HG02623 (cell line): ENCODE results near the gene CEACAM7.
"Not testable (repeated sequence)": the region's sequence is repeated elsewhere in the genome, so short reads cannot be mapped to it uniquely, and the experiment has no call there.

Source experiments
- ATAC-seq: cut with Tn5 transposase; IDR thresholded peaks from one replicate; pipeline ENCODE4 v1.9.1; 2021; ENCODE audit warnings: moderate library complexity; ENCODE audit not compliant: unreplicated experiment

CEACAM7 gene

GRCh38 chr19:41688098-41688497 lies at the start of gene CEACAM7:
Gene CEACAM7, minus strand, starts transcription at chr19:41688270. Its CDS starts 105 bp downstream, at chr19:41688165.
- ATAC-seq = no peak

- ATAC-seq = no peak
Observed at GRCh38 chr19:41735071-41735600, 47.1 kb upstream of the CEACAM7 start.

- no peak for ATAC-seq
Observed at GRCh38 chr19:41734585-41734984, 46.5 kb upstream of the CEACAM7 start.

GRCh38 chr19:41734156-41734555 lies 46.1 kb upstream of the CEACAM7 start:
- no peak for ATAC-seq

GRCh38 chr19:41726493-41726892 lies 38.4 kb upstream of the CEACAM7 start:
- ATAC-seq = no peak

- ATAC-seq = no peak
Observed at GRCh38 chr19:41720103-41720502, 32.0 kb upstream of the CEACAM7 start.

- no peak for ATAC-seq
Observed at GRCh38 chr19:41718761-41719160, 30.7 kb upstream of the CEACAM7 start.

GRCh38 chr19:41714598-41714997 lies 26.5 kb upstream of the CEACAM7 start:
- ATAC-seq = no peak

- no peak for ATAC-seq
Observed at GRCh38 chr19:41711376-41712261, 23.5 kb upstream of the CEACAM7 start.

- no peak for ATAC-seq
Observed at GRCh38 chr19:41709951-41710645, 22.0 kb upstream of the CEACAM7 start.

- ATAC-seq = not testable (repeated sequence)
Observed at GRCh38 chr19:41709516-41709915, 21.4 kb upstream of the CEACAM7 start.

- no peak for ATAC-seq
Observed at GRCh38 chr19:41708481-41708880, 20.4 kb upstream of the CEACAM7 start, which contains the start of gene CEACAM5. Gene CEACAM5, plus strand, starts transcription at chr19:41708626. Its CDS starts 106 bp downstream, at chr19:41708732.

GRCh38 chr19:41707871-41708371 lies 19.9 kb upstream of the CEACAM7 start:
- no peak for ATAC-seq

- ATAC-seq = no peak
Observed at GRCh38 chr19:41707502-41707812, 19.4 kb upstream of the CEACAM7 start.

- ATAC-seq = no peak
Observed at GRCh38 chr19:41706741-41707501, 18.9 kb upstream of the CEACAM7 start.

- ATAC-seq = no peak
Observed at GRCh38 chr19:41705393-41706174, 17.5 kb upstream of the CEACAM7 start.

GRCh38 chr19:41703602-41704293 lies 15.7 kb upstream of the CEACAM7 start:
- no peak for ATAC-seq

- no peak for ATAC-seq
Observed at GRCh38 chr19:41702171-41702651, 14.1 kb upstream of the CEACAM7 start.

- ATAC-seq = no peak
Observed at GRCh38 chr19:41701401-41702075, 13.5 kb upstream of the CEACAM7 start.
